ENCODE data around the gene MADCAM1.

Gene MADCAM1

GRCh38 chr19:493391-494170, 2.7 kb upstream of the MADCAM1 start:
- TF ChIP-seq ZFX (IDR thresholded peaks at IDR 0.05) = no peak
- no peak for TF ChIP-seq CTCF (conservative IDR thresholded peaks at IDR 0.05)
- H3K27ac ChIP-seq = no peak overlapping the region

- TF ChIP-seq ZFX (IDR thresholded peaks at IDR 0.05) = no peak
- TF ChIP-seq CTCF (conservative IDR thresholded peaks at IDR 0.05) = no peak
- no peak overlapping the region for H3K27ac ChIP-seq
These were observed 1.9 kb upstream of the MADCAM1 start for GRCh38 chr19:494171-495080.

GRCh38 chr19:495081-495401, 1.2 kb upstream of the MADCAM1 start:
- TF ChIP-seq CTCF (conservative IDR thresholded peaks at IDR 0.05) (no peak), ZFX (IDR thresholded peaks at IDR 0.05) (no peak)
- H3K27ac ChIP-seq = no peak overlapping the region

GRCh38 chr19:495402-496111, 729 bp upstream of the MADCAM1 start:
- TF ChIP-seq ZFX (IDR thresholded peaks at IDR 0.05) (no peak), CTCF (conservative IDR thresholded peaks at IDR 0.05) (peak; percentile 84)
- no peak overlapping the region for H3K27ac ChIP-seq

GRCh38 chr19:496986-497385, 700 bp downstream of the MADCAM1 start:
- no peak overlapping the region for H3K27ac ChIP-seq
- TF ChIP-seq ZFX (IDR thresholded peaks at IDR 0.05) (no peak), CTCF (conservative IDR thresholded peaks at IDR 0.05) (no peak)

GRCh38 chr19:497491-497868, 1.2 kb downstream of the MADCAM1 start:
- TF ChIP-seq ZFX (IDR thresholded peaks at IDR 0.05) (no peak), CTCF (conservative IDR thresholded peaks at IDR 0.05) (no peak)
- no peak overlapping the region for H3K27ac ChIP-seq

Data from C4-2B (cell line).